Measurements from ENCODE around the gene EIF3A.
"Not testable (repeated sequence)": the region's sequence is repeated elsewhere in the genome, so short reads cannot be mapped to it uniquely, and the experiment has no call there.

Gene EIF3A

DNA sequence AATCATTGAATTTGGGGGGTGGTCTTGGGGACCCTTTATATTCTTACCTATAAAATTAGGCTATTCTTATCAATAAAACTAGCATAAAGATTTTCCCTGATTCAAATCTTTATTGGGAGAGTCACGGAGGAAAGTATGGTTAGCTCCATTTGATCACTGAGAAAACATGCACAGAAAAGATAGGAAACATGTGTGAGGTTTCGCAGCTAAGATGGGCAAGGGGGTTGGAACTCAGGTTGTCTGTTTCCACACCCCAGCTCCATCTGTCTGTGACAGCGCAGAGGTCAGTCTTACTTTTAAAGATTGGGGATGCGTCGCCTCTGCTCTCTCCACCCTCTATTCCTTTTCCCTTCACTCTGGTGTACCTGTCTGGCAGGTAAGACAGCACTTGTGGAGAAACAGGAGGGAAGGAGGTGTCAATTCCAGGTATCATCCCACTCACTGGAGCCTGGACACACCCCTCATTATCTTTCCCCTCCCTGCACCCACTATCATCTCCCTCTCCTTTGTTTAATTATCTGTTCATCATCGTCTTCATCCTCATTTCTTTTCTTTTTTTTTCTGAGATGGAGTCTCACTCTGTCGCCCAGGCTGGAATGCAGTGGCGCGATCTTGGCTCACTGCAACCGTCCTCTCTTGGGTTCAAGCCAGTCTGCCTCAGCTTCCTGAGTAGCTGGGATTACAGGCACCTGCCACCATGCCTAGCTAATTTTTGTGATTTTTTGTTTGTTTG lies 20.9 kb upstream of the EIF3A start:
- no peak for DNase-seq (ENCODE audit: low read depth in 2 of 3, low spot score in 2 of 3)

DNA sequence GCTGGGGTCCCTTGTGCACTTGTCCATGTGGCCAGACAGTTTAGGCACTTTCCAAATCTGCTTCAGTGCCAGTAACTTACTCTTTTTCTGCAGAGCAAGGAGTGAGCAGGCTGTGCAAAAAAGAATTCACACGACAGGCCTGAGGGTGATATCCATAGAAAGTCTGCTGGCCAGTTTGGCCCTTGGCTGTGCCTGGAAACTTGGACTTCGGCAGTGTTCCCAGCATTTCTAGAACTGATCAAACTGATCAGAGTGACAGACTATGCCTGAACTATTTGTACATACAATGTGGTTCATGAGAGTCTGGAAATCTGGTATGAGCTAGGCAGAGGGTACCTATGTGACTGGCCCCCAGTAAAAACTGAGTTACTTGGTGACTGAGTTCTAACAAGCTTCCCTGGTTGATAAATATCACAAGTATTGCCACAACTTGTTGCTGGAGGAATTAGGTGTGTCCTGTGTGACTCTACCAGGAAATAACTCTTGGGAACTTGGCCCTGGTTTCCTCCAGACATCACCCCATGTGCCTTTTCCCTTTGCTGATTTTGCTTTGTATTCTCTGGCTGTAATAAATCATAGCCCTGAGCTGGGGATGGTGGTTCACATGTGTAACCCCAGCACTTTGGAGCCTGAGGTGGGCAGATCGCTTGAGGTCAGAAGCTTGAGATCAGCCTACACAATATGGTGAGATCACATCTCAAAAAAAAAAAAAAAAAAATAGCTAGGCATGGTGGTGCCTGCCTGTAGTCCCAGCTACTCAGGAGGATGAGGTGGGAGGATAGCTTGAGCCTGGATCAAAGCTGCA lies 20.0 kb upstream of the EIF3A start:
- no peak for DNase-seq (ENCODE audit: low read depth in 2 of 3, low spot score in 2 of 3)

DNA sequence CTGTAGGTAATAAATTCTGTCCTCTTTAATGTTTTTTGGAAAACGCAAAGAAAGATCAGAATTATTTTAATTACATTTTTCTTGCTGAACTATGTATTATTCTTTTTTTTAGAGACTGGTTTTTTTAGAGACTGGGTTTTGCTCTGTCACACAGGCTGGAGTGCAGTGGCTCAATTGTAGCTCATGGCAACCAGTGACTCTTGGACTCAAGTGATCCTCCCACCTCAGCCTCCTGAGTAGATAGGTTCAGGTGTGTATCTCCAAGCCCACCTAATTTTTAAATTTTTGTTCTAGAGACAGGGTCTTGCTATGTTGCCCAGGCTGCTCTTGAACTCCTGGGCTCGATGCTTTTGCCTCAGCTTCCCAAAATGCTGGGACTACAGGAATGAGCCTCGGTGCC lies 18.0 kb upstream of the EIF3A start:
- no peak for DNase-seq (ENCODE audit: low read depth in 2 of 3, low spot score in 2 of 3)

DNA sequence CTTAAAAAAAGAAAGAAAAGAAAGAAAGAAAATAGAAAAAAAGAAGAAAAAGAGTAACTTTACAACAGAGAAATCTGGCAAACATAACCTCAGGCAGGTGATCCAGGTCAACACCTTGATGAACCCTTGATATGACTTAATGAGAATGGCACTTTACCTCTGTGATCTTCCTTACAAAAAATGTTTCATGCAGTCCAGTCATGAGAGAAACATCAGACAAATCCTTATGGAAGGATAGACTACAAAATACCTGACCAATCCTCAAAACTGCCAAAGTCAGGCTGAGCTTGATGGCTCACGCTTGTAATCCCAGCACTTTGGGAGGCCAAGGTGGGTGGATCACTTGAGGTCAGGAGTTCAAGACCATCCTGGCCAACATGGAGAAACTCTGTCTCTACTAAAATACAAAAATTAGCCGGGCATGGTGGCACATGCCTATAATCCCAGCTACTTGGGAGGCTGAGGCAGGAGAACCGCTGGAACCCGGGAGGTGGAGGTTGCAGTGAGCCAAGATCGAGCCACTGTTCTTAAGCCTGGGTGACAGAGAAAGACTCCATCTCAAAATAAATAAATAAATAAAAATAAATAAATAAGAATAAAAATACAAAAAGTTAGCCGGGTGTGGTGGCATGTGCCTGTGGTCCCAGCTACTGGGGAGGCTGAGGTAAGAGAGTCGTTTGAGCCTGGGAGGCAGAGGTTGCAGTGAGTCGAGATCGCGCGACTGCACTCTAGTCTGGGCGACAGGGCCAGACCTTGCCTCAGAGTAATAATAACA lies 16.2 kb upstream of the EIF3A start:
- not testable (repeated sequence) for DNase-seq (ENCODE audit: low read depth in 2 of 3, low spot score in 2 of 3)

DNA sequence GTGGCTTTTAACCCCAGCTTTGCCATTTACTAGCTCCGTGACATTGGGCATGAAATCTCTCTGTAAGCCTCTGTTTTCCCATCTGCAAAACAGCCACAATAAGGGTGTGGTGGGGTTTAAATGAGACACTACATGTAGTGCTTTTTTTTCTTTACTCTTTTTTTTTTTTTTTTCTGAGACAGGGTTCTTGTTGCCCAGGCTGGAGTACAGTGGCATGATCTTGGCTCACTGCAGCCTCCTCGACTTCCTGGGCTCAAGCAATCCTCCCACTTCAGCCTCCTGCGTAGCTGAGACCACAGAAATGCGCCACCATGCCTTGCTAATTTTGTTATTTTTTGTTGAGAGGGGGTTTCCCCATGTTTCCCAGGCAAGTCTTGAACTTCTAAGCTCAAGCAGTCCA lies 15.0 kb upstream of the EIF3A start:
- no peak for DNase-seq (ENCODE audit: low read depth in 2 of 3, low spot score in 2 of 3)

DNA sequence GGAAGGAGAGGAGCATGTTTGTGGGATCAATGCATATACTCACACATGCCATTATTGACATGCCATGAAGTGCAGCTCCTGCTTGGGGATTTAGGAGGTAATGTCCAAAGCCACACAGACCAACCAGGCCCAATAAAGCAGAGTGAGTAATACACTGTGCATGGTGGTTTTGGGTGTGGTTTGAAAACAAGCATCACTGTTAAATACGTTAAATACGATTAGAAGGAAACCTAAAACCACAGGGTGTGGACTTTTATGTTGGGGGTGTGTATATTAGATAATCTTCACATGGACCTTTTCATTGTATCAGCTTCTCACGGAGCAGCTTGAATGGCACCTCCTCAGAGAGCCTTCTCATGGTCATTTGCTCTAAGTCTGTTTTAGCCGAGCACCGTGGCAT lies 10.4 kb upstream of the EIF3A start:
- no peak for DNase-seq (ENCODE audit: low read depth in 2 of 3, low spot score in 2 of 3)

DNA sequence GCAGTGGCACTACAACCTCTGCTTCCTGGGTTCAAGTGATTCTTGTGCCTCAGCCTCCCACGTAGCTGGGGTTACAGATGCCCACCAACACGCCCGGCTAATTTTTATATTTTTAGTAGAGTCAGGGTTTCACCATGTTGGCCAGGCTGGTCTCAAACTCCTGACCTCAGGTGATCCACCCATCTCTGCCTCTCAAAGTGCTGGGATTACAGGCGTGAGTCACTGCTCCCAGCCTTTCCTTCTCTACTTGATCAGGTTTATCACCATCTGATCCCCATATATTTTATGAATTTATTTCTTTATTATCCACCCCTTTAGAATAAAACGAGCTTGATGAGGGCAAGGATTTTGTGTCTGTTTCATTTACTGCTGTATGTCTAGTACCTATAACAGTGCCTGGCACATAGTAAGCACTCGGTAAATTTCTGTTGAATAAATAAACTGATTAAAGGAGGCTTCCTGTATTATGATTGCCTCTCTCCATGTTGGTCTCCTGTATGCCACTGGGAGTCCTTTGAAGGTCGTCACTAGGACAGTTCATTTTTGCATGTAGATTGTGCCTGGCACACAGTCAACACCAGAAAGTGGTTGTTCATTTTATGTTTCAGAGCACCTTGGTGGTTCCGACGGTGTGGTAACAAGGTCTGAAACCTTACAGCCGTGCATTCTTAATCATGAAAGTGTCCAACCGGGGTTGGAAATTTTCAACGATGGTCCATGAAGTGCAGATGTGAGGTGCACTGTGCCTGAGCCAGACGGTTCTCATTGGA lies 9.6 kb upstream of the EIF3A start:
- no peak for DNase-seq (ENCODE audit: low read depth in 2 of 3, low spot score in 2 of 3)

DNA sequence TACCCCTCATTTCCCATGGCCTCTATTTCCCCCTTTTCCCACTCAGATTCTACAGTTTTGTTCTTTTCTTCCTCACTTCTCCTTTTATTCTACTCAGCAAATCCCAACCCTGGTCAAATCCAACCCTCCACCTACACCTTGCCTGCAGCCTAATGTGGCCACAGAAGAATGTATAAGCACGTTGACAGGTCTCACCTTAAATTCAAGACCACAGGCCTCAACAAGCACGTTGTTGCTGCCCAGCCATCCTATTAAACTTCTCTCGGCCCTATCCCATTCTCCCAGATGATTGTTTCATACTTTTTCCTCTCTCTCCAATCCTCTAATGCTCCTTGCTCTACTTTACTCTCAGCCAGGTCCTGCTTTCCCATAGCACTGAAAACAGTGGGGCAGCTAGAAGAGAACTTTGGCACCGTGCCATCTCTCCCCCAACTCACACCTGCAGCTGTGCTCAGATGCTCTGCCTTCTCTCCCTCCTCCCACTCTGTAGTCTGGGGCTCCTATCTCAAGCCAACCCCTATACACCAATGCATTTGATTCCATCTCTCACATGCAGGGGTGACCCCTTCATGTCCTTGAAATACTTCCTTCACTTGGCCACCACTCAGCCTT lies 6.8 kb upstream of the EIF3A start:
- no peak for DNase-seq (ENCODE audit: low read depth in 2 of 3, low spot score in 2 of 3)

DNA sequence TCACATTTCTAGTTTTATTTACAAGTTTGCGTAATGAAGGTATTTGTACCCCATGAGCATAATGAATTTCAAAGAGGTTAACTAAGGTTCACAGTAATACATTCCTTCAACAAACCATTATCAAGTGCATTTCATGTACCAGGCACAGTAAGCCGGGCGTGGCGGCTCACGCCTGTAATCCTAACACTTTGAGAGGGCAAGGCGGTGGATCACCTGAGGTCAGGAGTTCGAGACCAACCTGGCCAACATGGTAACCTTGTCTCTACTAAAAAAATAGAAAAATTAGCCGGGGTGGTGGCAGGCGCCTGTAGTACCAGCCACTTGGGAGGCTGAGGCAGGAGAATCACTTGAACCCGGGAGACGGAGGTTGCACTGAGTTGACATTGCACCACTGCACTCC lies 4.3 kb upstream of the EIF3A start:
- DNase-seq (ENCODE audit: low read depth in 2 of 3, low spot score in 2 of 3): no peak

DNA sequence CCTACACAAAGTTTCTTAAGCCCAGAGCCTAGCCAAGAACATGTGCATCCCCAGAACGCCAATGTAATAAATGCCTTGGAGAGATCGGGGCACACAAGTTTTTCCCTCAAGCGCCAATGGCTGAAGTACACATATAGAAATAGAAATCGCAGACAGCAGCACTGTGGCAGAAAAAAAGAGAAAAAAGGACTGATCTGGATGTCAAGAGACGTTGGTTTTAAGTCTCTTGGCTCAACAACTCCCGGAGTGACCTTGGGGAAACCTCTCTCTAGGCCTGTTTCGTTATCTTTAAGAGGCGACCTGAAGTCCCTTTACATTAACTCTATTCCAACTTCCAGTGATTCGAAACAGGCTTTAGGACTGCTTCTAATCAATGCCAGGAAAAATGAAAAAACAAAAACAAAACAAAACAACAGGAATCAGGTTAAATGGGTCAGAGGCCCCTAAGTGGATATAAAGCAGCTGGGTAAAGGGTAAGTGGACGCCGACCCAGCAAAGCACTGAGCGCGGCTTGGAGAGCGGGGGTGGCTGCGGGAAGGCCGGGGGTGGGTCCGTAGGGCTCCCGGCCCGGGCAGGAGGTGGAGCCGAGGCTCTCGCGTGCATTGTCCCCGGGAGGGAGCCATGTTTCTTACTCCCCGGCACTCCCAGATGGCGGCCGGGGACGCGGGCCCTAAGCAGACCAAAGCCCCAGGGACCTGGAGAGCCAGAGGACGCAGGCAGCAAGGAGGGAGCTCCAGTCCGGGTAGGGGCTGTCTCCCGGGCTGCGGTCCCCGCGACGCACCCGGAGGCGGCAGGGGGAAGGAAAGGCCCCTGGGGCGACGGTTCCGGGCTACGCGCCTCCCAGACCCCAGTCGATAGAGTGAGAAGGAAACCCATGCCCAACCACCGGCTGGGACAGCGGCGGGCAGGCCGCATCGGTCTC lies 757 bp downstream of the EIF3A start:
- DNase-seq (ENCODE audit: low read depth in 2 of 3, low spot score in 2 of 3): peak; percentile 33 to 45 (median 41)

DNA sequence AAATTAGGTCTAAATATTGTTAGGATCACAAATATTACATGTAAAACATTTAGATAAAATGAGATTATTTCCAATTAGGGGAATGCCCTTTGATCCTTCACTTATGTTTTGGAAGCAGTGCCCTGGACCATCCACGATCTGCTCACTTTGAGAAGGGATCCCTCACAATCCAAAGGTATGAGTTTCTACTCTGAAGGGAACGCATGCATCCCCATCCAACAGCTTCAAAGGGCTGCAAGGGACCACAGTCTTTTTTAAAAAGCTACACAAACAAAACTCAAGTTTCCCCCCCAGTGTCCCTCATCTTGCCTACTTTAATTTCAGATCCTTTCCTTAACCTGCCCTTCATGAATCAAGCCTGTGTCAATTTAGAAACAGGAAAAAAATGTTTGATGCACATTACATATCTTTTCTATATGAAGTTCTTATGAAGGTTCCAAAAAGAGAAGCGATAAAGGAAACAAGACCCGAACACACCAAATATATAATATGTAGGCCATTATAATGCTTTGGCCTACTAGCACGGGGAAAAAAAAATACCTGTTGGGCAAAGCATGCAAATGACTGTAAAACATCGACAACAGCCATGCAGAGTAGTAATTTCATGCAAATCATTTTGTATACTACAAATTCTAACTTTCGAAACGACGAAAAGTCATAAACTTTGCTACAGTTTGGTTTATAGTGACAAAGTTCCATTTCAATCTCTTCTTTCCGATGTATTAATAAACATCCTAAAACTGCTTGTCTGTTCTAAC lies 2.0 kb downstream of the EIF3A start:
- DNase-seq (ENCODE audit: low read depth in 2 of 3, low spot score in 2 of 3): no peak

DNA sequence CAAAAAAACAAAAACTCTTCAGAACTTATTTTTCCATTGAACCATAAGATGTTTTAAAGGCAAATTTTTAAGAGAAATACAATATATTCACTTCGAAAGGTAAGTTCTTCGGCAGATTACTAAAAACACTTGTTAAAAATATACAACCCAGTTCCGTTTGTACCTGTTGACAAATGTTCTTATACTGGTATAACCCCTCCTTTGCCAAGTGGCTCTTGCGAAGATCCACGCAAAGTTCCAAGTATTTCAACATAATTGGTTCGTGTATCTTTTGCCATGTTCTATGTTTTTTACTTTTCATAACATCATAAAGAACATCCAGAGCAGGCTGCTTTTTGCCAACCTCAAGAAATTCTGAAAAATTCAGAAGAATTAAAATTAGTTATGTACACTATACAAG lies 7.0 kb downstream of the EIF3A start:
- DNase-seq (ENCODE audit: low read depth in 2 of 3, low spot score in 2 of 3): no peak

DNA sequence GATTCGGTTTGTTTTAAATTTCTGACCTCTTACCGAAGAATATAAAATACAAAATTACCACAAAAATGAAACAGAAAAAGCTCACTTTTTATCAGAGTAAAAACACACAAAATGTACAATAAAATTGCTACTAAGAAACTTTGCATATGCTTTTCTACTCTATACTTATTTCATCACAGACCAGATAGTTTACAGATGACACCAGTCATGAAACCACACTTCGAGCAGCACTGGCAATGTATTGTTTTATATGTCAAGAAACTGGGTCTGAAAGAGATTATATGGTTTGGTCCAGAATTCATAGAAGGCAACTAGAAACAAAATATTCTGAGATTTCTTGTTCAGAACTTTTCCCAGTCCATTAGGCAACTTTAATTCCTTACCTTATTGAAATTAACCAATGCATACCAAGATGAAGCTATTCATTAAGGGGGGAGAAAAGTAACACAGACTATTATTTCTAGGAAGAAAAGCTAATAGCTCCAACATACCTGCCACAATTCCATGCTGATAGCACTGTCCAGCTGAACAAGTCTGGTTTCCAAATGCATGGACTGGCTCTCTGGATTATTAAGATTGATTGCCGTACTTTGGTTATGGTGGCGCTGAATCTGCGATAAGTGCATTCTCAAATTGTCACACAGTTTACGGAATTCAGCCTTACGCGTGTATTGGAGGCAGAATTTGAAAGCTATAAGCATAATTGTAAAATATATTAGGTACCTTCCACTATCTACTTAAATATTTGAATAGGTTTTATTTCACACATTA lies 10.0 kb downstream of the EIF3A start:
- DNase-seq (ENCODE audit: low read depth in 2 of 3, low spot score in 2 of 3): no peak

DNA sequence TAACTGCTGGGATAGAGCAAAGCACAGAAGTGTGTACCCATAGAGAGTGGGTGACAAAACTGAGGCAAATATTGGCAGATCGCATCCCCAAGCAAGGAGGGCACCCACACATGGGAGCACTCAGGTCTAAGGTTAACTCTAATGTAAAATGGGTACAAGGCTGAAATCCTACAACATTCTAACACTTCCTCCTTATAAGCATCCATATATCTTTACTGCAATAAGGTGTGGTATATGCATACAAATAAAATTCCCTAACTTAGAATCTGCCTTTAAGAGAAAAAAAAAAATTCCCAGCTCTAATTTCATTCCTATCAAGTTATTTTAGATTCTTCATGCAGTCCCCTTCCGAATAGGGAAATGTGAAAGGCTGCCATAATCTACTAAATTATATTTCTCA lies 18.7 kb downstream of the EIF3A start:
- DNase-seq (ENCODE audit: low read depth in 2 of 3, low spot score in 2 of 3): no peak

DNA sequence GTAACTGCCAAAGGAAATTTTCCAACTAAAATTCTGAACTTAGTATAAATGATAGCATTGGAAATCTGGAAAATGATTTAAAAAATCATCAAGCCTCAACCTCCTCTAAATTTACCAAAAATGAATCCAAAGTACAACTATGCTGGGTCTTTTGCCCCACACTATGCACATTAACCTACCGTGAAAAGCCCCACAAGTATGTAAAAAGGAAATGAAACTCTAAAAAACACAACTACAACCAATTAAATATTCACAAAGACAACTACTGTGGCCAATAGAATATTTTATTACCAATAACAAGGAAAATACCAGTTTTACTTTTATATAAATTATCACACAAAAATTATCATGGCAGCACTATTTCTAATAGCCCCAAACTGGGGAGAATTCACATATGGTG lies 19.3 kb downstream of the EIF3A start:
- no peak for DNase-seq (ENCODE audit: low read depth in 2 of 3, low spot score in 2 of 3)

DNA sequence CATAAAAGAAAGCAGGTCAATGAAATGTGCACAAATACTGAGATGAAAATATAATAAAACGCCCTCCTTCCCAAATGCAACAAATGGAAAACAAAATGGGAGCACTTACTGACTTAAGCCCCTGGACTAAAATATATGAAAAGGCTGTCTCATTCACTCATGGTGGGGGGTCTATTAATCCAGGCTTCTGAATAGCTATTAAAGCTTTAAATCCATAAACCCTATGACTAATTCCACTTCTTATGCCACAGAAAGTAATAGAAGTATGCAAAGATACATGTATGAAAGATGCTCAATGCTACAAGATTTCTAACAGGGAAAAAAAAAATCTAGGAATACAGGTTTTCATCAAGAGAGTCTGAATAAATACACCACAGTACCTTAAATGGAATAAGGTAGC lies 20.5 kb downstream of the EIF3A start:
- DNase-seq (ENCODE audit: low read depth in 2 of 3, low spot score in 2 of 3): no peak

DNA sequence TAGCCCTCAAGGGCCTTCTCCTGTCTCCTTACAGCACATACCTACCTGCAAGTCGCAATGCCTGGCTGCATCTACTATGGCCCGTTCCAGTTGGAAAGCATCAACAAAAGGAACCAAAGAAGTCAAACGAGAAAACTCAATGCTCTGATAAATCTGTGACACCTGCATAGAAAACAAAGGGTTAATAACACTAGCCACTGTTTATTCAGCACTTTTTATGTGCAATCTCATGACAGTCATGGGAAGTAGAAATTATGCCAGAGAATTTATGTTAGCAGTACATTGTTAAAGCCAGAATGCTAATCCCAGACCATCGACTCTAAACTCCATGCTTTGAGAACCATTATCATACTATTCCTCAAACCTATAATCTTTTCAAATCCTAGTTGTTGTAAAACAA lies 21.1 kb downstream of the EIF3A start:
- DNase-seq (ENCODE audit: low read depth in 2 of 3, low spot score in 2 of 3): no peak

DNA sequence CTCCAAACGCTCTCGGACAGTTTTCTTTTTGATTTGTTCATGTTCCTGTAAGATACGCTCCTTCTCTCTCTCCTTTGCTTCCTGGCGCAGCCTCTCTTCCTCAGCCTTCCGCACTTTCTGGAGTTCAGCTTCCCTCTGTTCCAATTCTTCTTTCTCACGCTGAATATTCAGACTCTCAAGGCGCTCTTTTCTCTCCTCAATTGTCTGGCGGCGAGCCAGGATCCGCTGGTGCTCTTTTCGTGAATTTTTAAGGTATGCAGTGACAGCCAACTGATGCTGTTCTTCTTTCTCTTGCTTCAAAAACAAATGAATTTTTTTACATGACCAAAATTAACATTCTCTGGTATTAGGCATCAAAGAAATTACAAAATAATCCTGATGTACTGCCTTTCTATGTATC lies 22.6 kb downstream of the EIF3A start:
- no peak for DNase-seq (ENCODE audit: low read depth in 2 of 3, low spot score in 2 of 3)

Data from activated CD8-positive, alpha-beta memory T cell treated with anti-CD3 and anti-CD28 coated beads for 48 hours (primary cell).